Amniotic stem cell (primary cell): ENCODE results near the gene LAMC2.
"Not testable (repeated sequence)": the region's sequence is repeated elsewhere in the genome, so short reads cannot be mapped to it uniquely, and the experiment has no call there.

Experiments used
- DNase-seq: peaks from one replicate; lab custom pipeline; 2025; lab: John Stamatoyannopoulos, UW

LAMC2 gene

DNA sequence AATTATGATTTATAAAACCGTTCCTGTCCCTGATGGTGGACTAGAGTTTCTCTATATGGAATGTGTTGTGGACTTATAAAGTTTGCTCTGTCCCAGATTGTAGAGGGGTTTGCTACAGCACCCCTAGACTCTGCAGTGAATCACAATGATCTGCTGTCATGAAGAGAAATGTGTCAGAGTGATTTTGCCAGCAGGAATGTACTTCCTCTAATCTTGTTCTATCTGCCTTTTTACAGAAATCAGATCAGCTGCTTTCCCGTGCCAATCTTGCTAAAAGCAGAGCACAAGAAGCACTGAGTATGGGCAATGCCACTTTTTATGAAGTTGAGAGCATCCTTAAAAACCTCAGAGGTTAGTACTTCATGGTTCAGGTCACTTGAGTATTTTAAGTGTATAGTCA lies 52.0 kb downstream of the LAMC2 start:
- DNase-seq = no peak

DNA sequence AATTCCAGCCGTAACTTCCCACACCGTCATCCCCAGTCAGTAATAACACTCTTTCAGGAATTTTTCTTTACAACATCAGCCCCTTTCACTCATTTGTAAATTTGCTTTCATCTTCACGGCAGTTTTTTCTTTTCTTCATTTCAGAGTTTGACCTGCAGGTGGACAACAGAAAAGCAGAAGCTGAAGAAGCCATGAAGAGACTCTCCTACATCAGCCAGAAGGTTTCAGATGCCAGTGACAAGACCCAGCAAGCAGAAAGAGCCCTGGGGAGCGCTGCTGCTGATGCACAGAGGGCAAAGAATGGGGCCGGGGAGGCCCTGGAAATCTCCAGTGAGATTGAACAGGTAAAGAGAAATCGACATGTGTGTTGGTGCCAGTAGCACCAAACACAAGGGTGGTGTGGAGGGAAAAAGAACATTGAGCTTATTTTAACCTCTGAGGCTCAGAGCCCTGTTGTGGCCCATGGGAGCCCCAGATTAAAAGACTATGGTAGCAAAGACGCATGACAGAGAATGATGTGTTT lies 53.2 kb downstream of the LAMC2 start:
- no peak for DNase-seq

DNA sequence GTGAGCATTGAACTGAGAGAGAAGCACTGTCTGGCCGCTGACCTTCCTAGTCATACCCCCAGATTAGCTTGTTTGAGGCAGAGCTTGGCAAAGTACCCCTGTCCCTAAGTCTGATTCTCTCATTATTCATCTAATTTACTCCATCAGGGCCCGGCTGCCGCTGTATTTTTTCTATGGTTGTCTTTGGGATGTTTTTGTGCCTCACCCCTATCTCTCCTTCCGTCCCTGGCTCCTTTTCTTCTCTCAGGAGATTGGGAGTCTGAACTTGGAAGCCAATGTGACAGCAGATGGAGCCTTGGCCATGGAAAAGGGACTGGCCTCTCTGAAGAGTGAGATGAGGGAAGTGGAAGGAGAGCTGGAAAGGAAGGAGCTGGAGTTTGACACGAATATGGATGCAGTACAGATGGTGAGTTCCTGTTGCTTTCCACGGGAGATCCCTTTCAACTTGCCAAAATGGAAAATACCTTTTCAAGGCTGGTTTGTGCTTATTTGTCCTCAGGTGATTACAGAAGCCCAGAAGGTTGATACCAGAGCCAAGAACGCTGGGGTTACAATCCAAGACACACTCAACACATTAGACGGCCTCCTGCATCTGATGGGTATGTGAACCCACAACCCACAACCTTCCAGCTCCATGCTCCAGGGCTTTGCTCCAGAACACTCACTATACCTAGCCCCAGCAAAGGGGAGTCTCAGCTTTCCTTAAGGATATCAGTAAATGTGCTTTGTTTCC lies 53.9 kb downstream of the LAMC2 start:
- no peak for DNase-seq

DNA sequence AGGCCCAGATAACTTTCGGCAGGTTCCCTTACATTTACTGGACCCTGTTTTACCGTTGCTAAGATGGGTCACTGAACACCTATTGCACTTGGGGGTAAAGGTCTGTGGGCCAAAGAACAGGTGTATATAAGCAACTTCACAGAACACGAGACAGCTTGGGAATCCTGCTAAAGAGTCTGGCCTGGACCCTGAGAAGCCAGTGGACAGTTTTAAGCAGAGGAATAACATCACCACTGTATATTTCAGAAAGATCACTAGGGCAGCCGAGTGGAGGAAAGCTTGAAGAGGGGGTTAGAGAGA lies 54.4 kb downstream of the LAMC2 start:
- DNase-seq = no peak

DNA sequence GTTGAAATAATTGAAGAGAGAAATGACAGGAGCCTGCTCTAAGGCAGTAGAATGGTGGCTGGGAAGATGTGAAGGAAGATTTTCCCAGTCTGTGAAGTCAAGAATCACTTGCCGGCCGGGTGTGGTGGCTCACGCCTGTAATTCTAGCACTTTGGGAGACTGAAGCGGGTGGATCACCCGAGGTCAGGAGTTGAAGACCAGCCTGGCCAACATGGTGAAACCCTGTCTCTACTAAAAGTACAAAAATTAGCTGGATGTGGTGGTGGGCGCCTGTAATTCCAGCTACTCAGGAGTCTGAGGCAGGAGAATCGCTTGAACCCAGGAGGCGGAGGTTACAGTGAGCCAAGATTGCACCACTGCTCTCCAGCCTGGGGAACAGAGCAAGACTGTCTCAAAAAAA lies 54.8 kb downstream of the LAMC2 start:
- DNase-seq = not testable (repeated sequence)

DNA sequence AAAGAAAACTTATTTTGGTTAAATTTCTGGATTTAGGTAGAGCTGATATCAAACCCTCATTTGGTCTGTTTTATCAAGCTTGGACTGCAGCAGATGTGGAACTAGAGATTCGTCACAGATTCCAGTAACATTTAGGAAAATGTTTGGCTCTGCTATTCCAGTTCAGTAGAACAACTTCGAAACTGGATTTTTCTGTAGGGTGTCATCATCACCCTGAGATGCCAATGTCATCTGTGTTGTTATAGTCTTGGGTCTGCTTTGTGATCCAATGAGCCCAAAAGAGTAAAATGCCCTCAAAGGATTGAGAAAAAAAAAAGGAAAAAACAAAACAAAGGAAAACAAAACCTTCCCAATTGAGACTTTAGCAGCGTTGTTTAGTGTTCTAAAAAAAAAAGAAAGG lies 55.4 kb downstream of the LAMC2 start:
- no peak for DNase-seq

DNA sequence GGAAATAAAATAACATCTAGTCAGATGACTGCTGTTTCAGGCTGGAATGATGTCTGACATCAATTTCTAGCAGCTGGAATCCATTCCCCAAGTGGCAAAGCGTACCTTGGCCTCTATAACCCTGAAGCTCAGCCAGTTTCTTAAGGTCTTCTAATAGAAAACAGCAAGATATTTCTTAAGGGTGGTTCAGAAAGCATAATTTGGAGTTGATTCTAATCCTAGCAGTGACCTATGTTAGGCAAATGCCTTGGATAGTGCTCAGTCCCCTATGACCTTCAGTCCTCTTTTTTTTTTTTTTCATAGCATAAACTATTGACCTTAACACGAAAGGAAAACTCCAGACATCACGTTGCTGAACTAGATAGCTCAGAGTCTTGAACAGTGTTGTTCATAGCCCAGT lies 56.5 kb downstream of the LAMC2 start:
- no peak for DNase-seq

DNA sequence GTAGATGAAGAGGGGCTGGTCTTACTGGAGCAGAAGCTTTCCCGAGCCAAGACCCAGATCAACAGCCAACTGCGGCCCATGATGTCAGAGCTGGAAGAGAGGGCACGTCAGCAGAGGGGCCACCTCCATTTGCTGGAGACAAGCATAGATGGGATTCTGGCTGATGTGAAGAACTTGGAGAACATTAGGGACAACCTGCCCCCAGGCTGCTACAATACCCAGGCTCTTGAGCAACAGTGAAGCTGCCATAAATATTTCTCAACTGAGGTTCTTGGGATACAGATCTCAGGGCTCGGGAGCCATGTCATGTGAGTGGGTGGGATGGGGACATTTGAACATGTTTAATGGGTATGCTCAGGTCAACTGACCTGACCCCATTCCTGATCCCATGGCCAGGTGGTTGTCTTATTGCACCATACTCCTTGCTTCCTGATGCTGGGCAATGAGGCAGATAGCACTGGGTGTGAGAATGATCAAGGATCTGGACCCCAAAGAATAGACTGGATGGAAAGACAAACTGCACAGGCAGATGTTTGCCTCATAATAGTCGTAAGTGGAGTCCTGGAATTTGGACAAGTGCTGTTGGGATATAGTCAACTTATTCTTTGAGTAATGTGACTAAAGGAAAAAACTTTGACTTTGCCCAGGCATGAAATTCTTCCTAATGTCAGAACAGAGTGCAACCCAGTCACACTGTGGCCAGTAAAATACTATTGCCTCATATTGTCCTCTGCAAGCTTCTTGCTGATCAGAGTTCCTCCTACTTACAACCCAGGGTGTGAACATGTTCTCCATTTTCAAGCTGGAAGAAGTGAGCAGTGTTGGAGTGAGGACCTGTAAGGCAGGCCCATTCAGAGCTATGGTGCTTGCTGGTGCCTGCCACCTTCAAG lies 57.3 kb downstream of the LAMC2 start:
- DNase-seq = no peak

DNA sequence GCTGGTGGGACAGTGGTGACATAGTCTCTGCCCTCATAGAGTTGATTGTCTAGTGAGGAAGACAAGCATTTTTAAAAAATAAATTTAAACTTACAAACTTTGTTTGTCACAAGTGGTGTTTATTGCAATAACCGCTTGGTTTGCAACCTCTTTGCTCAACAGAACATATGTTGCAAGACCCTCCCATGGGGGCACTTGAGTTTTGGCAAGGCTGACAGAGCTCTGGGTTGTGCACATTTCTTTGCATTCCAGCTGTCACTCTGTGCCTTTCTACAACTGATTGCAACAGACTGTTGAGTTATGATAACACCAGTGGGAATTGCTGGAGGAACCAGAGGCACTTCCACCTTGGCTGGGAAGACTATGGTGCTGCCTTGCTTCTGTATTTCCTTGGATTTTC lies 58.4 kb downstream of the LAMC2 start:
- no peak for DNase-seq

DNA sequence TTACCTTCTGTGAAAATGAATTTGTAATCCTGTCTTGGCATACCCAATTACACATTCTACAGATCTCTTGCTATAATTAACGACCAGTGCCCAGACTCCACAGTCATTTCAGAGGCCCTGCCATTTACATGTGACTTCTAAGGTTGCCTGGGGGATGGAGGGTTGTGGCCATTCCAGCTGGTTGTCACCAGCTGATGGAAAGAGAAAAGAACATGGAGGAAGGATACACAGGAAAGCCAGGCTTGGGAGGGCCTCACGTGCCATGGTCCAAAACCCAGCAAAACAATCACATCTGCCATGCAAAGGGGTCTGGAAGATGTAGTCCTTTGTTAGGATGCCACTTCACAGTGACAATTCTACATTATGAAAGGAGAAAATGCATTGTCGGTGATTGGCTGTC lies 59.3 kb downstream of the LAMC2 start:
- DNase-seq = no peak

DNA sequence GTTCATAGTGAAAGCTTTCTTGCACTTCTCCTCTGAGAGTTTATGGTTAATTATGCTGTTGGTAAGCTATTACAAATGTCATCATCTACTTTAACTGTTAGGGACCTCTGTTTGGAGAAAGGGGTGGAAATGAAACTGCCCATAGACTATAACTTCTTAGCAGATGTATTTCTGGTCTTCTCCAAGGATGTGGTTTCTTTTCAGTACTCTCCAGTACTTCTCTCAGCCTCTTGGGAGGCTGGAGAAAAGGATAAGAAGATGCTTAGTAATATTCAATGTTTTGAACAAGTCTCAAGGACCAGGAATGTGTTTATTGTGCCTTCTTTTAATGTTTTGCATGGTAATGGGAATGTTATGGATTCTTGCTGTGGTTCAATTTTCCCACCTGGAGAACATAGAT lies 60.4 kb downstream of the LAMC2 start:
- DNase-seq = no peak

DNA sequence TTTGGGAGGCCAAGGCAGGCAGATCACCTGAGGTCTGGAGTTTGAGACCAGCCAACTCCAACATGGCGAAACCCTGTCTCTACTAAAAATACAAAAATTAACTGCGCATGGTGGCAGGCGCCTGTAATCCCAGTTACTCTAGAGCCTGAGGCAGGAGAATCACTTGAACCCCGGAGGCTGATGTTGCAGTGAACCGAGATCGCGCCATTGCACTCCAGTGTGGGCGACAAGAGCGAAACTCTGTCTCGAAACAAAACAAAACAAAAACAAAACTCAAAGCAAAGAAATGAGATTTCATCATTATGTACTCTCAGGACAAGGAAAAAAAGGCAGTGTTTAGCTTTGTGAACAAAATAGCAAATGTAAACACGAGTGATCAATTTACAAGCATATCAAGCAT lies 61.0 kb downstream of the LAMC2 start:
- no peak for DNase-seq

DNA sequence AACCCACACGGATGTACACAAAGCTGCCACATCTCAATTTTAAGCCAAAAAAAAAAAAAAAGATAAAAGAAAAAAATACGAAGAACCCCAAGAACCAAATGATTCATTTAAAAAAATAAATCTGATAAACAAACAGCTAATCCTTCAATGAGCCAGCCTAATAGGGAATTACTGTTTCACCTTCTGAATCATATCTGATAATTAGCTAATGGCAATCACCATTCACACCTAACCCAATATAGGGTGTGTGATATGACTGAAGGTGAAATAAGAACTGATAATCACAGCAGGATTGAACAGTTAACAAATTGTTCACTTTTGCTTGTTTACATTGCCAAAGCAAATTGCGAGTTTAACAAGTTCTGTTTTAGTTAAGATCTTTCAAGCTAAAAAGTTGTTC lies 61.4 kb downstream of the LAMC2 start:
- no peak for DNase-seq

DNA sequence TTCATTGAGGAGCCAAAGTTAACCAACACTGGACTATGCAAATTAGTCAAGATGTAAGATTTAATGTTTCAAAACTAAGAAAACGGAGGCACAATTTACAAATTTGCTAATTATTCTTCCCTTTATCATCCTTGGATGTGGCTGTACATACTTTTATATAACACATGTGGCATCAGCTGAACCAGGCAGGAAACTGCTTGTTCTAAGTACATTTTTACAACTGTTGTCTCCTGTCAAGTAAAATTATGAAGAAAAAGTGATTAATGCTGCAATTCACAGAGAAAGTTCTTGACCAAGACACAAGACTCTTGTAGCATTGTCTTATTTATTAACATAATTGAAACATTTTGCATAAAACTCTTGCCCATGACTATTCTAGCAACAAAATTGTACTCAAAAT lies 61.9 kb downstream of the LAMC2 start:
- DNase-seq = no peak

DNA sequence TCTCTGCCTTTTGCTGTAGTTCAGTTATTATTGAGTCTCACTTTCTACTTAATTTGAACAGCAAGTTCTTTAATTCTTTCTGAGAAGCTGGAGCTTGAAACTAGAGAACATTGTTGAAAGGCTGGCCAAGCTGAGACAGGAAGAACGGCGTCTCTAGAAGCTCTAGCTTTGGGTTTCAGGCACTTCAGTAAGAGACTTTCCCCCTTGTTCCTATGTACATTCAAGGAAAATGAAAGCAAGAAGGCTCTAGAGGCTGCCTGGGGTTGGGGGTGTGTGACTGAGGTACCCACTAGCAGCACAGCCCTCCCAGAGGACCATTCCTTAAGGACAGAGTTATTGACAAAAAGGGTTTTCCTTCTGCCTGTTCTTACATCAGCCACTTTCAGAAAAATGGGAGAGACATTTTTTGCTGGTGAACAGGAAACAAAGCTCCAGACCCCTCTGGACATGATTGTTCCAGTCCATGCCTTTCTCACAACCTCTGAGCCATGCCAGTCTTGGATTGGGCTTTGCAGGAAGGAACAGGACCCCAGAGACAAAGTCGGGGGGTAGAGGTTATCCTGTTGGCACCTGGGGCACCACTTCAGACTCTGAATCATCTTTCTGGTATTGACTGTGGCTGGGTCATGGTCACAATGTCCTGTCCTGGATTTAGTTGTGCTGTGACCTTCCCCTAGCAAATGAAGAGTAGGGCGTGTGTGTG lies 63.1 kb downstream of the LAMC2 start:
- no peak for DNase-seq

DNA sequence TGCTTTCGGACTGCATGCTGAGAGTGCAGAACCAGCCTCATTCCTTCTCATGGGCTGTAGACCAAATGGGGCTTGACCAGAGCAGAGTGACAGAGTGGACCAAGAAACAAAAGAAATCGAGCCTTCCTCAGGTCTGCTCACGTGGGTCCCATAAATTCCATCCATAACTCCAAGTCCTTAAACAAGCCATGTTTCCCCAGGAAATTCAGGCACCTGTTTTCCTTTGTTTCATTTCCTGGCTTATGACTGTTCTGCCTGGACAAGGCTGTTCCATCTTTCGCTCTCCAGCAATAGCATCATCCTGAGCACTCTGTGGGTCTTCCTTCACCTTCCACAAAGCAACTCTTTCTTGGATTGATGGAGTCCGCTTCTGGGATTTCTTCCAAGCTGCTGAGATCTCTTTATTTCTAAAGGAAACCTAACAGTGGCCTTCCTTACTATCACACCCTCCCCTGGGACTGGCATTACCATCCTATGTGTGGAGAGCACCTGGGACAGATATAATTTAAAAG lies 63.9 kb downstream of the LAMC2 start:
- DNase-seq = no peak

DNA sequence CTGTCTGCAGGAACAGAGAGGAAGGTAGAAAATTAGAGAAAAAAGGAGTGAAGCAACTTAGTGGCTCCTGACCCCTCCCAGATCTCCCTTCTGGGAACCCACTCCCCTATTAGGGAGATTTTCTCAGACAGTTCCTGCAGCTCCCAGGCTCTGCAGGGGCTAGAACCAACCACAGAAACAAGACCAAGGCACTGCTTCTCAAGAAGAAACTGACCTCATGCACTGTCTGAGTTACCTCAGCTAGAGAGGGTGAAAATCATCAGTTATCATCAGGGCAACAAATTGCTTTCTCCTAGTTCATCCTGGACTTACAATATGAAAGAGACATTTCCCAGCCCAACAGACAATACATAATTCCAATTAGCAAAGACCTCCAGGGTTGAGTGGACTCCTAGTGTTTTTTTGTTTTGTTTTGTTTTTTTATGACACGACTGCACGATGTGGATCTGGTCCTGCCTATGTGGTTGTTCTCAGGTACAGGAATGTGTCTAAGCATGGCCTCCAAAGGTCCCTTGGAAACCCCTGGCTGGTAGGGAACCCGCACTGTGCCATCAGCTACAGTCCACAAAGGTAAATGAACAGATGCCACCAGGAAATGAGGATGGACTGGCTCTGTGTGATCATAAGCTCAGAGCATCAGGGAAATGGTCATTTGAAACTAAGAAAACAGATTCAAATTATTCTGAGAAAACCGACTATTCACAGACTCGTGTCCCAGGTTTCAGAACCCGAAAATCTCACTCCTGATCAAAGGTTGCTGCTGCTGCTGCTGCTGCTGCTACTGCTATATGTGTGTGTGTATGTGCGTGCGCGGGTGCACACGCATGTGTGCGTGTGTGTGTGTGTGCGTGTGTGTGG lies 65.3 kb downstream of the LAMC2 start:
- no peak for DNase-seq

DNA sequence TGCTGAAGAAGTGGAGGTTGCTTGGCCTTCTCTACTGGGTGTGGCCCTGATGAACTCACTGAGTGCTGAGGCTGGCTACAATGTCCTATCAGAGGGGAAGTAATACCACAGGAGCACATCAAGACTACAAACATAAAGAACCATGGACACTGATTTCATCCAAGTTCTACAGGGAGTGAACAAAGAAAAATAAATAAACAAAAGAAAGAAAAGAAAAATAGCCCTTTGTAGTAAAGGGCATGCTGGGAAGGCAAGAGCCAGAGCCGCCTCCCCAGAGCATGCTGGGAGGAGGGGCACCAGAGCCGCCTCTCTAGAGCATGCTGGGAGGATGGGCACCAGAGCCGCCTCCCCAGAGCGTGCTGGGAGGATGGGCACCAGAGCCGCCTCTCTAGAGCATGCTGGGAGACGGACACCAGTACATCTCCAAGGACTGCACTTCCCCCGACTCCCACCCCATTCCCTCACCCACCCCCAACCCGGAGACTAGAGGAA lies 65.9 kb downstream of the LAMC2 start:
- DNase-seq = no peak

DNA sequence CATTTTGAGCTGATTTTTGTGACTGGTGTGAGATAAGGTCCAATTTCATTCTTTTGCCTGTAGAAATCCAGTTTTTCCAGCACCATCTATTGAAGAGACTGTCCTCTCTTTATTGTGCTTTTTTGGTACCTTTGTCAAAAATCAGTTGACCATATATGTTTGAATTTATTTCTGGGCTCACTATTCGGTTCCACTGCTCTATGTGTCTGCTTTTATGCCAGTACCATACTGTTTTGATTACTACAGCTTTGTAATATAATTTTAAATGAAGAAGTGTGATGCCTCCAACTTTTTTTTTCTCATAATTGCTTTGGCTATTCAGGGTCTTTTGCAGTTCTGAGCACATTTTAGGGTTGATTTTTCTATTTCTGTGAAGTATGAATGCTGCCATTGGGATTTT lies 69.0 kb downstream of the LAMC2 start:
- DNase-seq = no peak

DNA sequence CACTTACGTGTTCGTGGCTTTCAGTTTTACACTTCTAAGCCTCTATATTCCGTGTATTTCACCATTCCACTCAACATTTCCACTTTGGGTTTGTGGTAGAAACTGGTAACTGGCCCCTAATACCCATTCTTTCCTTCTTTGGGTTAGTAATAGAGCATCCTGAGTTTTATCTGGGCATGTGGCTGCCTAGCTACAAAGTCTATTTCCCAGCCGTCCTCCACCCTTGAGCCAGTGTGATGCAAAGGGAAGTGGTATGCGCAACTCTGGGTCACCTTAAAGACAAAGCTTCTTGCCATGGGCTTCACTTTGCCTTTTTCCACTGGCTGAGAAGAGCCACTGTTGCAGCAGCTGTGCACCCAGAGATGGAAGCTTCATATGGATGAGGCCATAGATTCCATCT lies 73.9 kb downstream of the LAMC2 start:
- no peak for DNase-seq

DNA sequence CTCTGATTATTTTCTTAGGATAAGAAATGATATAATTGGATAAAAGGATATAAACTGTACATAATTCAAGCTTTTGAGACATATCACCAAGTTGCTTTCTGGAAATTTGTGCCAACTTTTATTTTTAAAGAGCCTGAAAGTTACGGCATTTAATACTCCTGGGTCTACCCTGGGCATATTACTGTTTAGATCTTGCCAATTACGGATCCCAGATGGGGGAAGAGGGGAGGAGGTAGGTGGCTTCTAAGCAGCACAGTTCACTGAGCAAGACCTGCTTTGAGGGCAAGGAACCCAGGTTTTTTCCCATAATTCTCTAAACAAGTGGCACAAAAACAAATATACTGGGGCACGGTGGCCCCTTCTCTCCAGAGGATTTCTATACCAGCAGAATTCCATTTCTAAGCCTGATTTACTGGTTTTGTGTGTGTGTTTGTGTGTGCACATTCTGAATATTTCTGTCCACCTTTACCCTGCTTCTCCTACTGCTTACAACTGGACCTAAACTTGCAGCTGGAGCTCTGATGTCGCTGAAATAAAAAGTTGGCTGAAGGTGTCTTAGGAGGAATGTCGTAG lies 76.7 kb downstream of the LAMC2 start:
- DNase-seq = no peak
